Activated T-cell treated with anti-CD3 and anti-CD28 coated beads for 24 hours (primary cell): ENCODE data around the gene AGXT.

Source experiments
- DNase-seq: peaks from one replicate; pipeline ENCODE4 v3.0.0-alpha.2; 2020; ENCODE audit warnings: low read depth

Gene AGXT

GRCh38 chr2:240915526-240916341 is 47.1 kb downstream of the AGXT start:
- no peak for DNase-seq

DNA sequence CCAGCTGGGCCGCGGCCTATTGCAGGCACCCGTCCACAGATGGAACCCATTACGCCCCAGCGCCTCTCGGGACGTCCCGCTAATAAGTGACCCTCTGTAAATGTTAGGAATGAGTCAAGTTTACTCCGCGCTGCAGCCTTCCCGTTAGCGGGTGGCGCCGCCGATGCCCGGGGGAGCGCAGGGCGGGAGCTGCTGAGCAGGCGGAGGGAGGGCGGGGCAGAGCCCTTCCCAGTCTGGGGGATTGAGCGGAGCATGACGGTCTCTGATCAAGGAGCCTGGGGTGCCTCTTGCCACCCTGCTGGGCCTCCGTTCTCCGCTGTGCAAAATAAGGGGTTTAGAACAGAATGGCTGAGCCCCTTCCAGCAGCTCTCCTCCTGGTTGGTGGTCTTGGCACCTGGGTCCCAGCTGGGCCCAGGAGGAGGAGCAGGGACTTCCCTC is 48.0 kb downstream of the AGXT start:
- DNase-seq: no peak

DNA sequence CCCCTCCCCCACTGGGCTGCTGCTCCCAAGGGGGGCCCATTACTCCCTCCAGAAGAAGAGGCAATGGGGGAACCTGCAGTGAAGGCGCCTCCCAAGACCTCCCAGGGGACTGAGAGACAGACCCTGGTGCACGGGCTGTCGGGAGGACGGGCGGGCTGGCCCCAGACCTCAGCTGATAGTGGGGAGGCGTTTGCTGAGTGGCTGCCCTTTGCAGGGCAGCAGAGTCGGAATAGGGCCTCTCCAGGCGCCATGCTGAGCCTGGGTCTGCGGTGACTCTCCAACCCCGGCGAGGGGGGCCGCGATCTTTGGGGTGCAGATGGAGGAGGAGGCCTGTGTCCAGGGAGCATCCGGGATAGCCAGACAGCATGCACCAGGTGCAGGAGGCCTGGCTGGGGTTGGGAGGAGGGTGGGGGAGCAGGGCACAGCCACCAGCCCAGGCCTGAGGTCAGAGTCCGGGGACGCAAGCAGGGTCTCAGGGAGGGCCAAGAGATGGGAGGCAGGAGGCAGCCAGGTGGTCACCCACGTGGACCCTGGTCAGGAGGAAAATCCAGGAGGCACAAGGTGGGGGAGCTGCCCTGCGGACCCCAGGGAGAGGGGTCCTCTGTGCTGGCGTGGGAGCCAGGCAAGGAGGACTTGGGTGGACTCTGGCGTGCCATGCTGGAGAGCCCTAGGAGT is 48.5 kb downstream of the AGXT start:
- no peak for DNase-seq

- DNase-seq: no peak
These were observed 49.1 kb downstream of the AGXT start for GRCh38 chr2:240917684-240918257.

GRCh38 chr2:240918258-240919091 is 49.9 kb downstream of the AGXT start:
- no peak for DNase-seq

DNA sequence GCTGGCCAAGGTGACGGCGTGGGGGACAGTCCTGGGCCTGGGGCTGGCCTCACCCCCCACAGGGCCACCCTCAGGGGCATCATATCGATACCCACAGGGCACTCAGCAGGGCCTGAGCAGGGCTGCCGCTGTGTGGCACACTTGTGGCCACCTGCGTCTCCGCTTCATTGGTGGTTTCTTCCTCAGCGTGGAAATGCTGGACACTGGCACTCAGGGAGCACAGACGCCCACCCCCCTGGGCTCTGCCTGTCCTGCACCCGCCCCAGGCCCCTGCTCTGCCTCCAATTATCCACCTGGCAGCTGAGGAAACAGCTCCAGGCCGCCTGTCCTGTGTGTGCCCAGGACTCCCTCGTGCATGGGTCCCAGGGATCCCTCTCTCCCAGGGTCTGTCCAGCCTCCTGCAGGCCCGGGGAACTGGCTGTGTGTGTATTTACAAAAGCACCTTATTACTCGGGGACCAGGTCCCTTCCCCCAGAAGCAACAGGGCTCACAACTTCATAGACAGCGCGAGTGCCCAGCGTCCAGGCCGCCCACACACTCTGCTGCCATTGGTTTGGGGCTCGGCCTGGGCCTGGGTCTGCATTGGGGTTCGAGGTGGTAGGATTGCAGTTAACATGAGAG is 50.6 kb downstream of the AGXT start:
- DNase-seq: no peak

DNA sequence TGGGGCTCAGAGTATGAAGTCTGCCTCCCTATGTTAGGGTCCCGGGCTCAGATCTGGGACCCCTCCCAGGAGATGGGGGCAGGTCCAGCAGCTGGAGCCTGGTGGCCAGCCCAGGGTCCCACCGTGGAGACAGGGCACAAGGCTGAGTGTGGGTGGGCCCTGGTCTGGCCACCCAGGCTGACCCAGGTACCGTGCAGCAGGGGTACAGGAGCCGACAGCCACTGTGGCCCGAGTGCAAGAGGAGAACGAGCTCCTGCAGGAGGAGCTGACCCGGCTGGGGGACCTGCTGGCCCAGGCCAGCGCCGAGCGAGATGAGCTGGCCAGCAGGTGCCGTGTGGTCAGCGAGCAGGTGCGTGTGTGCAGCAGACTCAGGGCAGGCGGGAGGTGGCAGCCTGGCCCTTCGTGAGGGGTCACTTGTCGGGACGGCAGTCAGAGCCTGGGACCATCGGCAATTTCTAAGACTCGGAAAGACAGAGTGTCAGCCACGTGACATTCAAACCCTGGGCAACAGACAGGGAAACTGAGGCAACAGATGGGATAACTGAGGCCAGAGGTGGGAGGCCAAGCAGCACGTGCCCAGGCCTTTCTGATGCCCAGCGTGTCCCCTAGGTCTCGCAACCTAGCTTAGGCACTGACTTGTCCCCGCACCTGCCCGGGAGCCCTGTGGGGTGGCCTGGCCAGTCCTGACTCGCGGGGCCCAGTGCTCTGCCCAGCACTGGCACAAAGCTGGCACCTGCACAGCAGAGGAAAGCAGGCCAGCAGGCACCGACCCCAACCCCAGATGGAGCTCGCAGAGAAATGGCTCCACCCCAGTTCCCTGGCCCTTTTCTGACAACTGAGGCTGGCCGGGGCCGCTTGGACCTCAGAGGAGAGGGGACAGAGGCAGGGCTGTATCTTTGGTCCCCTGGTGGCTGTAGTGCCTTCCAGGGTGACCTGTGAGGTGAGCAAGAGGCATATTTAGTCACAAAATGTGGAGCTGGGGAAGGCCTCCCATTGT is 51.5 kb downstream of the AGXT start:
- no peak for DNase-seq

DNA sequence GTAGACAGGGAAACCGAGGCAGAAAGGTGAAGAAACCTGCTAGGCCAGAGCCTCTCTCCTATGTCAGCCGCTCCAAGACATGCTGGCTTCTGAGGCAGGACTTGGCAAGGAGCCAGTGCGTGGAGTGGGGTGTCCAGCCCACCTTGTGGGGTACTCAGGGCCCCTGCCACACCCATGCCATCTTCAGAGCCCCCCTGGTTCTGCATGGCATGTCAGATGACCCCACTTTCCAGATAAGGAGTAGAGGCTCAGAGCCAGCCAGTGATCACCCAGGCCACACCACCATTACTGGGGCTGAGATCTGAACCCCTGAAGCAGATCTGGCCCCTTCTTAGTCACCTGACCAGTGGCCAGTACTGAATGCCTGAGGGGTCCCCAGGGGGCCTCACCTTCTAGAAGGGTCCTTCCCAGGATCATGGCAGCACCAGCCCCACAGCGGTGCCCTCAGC is 52.2 kb downstream of the AGXT start:
- DNase-seq: no peak

DNA sequence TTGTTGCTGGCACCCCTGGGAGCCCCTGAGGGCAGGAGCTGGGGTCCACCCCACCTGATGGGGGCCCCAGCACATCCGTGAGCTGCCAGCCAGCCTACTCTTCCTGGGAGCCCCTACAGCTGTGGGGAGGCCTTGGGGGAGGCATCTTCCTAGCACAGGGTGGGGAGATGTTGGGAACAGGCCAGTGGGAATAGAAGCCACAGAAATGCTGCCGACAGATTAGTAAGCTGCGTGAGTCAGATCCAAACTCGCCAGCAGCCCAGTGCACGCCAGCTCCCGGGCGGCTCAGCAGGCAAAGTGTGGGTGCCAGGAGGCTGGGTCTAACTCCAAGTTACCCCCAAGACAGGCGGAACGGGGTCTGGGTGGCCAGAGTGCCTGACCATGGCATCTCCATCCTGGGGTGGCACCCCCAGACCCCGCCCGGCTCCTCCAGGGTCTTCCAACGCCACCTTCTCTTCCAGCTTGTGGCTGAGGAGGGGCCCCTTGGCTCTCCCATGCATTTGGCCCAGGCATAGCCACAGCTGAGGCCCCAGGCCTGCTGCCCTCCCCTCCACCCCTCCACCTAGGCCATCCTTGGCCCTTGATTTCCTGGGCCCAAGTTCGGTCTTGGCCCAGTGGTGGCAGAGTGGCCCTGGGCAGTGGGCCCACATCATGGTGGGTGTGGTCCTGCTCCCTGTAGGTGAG is 52.8 kb downstream of the AGXT start:
- DNase-seq: no peak

GRCh38 chr2:240921995-240922244 is 53.3 kb downstream of the AGXT start:
- no peak for DNase-seq

- DNase-seq: no peak
These were observed 53.8 kb downstream of the AGXT start for GRCh38 chr2:240922245-240922981.

DNA sequence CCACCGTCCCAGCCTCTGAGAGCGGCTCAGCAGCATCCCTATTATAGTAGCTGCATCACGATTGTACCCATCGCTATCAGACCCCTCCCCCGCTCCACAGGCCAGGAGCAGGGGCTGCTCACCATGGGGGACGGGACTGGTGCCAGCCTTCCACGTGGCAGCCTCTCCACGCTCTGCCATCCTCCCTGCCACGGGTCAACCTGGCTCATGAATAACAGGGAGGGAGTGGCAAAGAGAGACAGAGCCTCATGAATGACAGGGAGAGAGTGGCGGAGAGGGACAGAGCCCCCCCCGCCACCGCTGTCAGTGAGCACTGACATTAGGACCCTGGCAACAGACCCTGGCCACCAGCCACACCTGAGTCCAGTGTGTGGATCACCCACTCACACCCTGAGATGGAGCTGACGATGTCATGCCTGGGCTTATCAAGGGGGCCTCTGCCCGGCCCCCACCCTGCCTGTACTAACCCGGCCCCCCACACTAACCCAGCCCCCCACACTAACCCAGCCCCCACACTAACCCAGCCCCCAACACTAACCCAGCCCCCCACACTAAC is 54.4 kb downstream of the AGXT start:
- DNase-seq: no peak

DNA sequence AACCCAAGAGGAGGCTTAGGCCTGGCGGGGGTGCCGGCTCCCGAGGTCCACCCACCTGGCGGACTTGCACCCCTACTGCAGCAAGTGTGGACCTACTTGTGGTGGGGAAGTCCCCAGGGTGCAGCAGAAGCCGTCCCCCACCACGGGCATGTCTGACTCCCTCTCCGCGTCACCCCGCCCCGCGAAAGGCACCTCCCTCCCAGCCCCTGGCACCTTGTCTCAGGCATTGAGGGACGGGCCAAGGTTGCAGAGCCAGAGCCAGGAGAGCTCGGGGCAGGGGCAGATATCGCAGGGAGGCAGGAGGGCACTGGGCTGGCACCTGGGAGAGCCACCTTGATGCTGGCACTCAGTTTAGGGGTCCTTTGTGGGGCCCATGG is 56.6 kb downstream of the AGXT start:
- DNase-seq: no peak

DNA sequence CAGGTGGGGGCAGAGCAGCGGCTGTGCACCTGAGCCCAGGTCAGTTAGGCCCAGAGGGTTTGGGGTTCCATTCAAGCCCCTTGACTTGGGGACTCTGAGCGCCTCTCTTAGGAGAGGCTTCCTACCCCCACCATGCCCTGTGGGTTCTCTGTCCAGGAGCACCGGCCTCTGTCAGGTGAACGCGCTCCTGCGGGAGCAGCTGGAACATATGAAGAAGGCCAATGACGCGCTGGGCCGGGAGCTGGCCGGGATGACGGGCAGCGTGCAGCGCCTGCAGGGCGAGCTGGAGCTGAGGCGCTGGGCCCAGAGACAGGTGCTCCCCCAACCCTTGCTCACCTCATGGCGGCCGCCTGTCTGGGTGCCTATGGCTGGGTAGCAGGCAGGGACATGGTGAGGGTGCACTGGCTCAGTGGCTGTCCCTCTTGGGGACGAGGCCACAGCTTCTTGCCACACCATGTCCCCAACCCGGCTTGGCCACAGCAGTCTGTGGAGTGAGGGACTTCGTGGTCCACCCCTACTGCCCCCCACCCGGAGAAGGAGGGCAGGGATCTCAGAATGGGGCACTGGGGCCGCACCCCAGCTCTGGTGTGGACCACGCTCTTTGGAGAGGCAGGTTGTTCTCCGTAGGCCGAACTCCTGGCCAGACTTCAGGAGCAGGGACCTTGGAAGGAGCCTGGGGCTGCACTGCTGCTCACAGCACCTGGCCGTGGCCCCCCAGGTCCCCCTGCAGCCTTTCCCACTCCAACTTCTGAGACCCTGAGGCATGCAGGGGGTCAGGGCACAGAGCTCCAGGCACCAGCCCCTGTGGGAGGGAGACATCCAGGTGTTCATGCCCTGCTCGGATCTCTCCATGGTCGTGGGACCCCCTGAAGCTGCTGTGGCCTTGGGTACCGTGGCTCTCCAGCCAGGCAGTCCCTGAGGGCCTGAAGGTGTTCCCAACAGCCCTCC is 57.2 kb downstream of the AGXT start:
- no peak for DNase-seq

- no peak for DNase-seq
These were observed 58.1 kb downstream of the AGXT start for GRCh38 chr2:240926516-240927389.

- DNase-seq: no peak
These were observed 58.8 kb downstream of the AGXT start for GRCh38 chr2:240927390-240927781.
